ENCODE data around the gene IMMP2L.

- TF ChIP-seq, protein P1, sequence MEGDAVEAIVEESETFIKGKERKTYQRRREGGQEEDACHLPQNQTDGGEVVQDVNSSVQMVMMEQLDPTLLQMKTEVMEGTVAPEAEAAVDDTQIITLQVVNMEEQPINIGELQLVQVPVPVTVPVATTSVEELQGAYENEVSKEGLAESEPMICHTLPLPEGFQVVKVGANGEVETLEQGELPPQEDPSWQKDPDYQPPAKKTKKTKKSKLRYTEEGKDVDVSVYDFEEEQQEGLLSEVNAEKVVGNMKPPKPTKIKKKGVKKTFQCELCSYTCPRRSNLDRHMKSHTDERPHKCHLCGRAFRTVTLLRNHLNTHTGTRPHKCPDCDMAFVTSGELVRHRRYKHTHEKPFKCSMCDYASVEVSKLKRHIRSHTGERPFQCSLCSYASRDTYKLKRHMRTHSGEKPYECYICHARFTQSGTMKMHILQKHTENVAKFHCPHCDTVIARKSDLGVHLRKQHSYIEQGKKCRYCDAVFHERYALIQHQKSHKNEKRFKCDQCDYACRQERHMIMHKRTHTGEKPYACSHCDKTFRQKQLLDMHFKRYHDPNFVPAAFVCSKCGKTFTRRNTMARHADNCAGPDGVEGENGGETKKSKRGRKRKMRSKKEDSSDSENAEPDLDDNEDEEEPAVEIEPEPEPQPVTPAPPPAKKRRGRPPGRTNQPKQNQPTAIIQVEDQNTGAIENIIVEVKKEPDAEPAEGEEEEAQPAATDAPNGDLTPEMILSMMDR (IDR thresholded peaks at IDR 0.05): no peak
- TF ChIP-seq POLR2A (IDR thresholded peaks at IDR 0.05) (no peak), EP300 (IDR thresholded peaks at IDR 0.05) (no peak)
Measured at GRCh38 chr7:111026343-111026742, 535.9 kb downstream of the IMMP2L start.
